ENCODE data around the gene ZNF157.

- TF ChIP-seq EZH2 (IDR thresholded peaks at IDR 0.05; ENCODE audit: borderline replicate concordance, low read length): no peak
- no peak for TF ChIP-seq CTCF (conservative IDR thresholded peaks at IDR 0.05 in 1 of 2, IDR thresholded peaks at IDR 0.05 in 1 of 2; ENCODE audit: extremely low read depth in 1 of 2, insufficient read depth in 1 of 2, low read depth in 1 of 2, low read length in 2 of 2)
Measured at GRCh38 chrX:47422444-47422843, 52.1 kb downstream of the ZNF157 start.

Measured in mammary epithelial cell (primary cell).